Panc1 (cell line): ENCODE results near the gene AFDN. TPM values are rescaled to one million over a fixed set of nuclear protein-coding genes. Genes with fewer than 3 reads are reported as not detected.

ENCODE experiments used
- ATAC-seq: fragments of 200-7000 bp; cut with Tn5 transposase; 2 replicates; pipeline ENCODE4 v1.9.1; 2020; ENCODE audit warnings: mild to moderate bottlenecking, moderate library complexity
- BruUV-seq: library from RNA; stranded (reverse); fragments of 400-500 nt; replicated peaks from 2 replicates; lab custom pipeline; 2021; lab: Mats Ljungman, UMichigan
- CTCF ChIA-PET: fragments of 300-600 bp; sonication (Branson Sonifier 250); formaldehyde crosslinking; loops from one replicate; lab custom pipeline; 2022; ENCODE audit warnings: antibody characterized with exemption; lab: Charles Lee
- POLR2A ChIA-PET: fragments of 300-600 bp; sonication (Branson Sonifier 250); formaldehyde crosslinking; loops from one replicate; lab custom pipeline; 2022; ENCODE audit warnings: antibody characterized with exemption; lab: Charles Lee
- DNase-seq: peaks from one replicate; pipeline ENCODE4 v3.0.0-alpha.2; 2010; ENCODE audit warnings: low read depth, low spot score
- H3K27ac ChIP-seq: 2 replicates; pipeline ENCODE4 v1.5.1; 2011; ENCODE audit warnings: mild to moderate bottlenecking, low read length, inconsistent platforms
- H3K27me3 ChIP-seq: fragments of 200-500 bp; sonication (Bioruptor generic); 2 replicates; pipeline ENCODE4 v1.6.0; 2014; ENCODE audit warnings: low read length, inconsistent platforms; ENCODE audit not compliant: control insufficient read depth, insufficient read depth
- H3K36me3 ChIP-seq: fragments of 200-500 bp; sonication (Bioruptor generic); 2 replicates; pipeline ENCODE4 v1.5.1; 2014; ENCODE audit warnings: inconsistent platforms, mild to moderate bottlenecking, low read length, moderate library complexity; ENCODE audit not compliant: control insufficient read depth, insufficient read depth
- H3K4me1 ChIP-seq: 2 replicates; pipeline ENCODE4 v1.5.1; 2011; ENCODE audit warnings: inconsistent platforms, mild to moderate bottlenecking, low read length, moderate library complexity; ENCODE audit not compliant: control insufficient read depth, insufficient read depth
- H3K4me3 ChIP-seq, 2 experiments: 2 replicates each; pipeline ENCODE4 v1.5.1; 2011 to 2012; ENCODE audit warnings: low read depth in 2 of 2, low read length in 2 of 2, mild to moderate bottlenecking in 2 of 2, inconsistent platforms in 1 of 2, moderate library complexity in 1 of 2
- H3K9me3 ChIP-seq: fragments of 200-500 bp; sonication (Bioruptor generic); 2 replicates; pipeline ENCODE4 v1.5.1; 2014; ENCODE audit warnings: low read depth, mild to moderate bottlenecking, inconsistent platforms, low read length, moderate library complexity; ENCODE audit not compliant: control insufficient read depth, insufficient read depth
- POLR2AphosphoS5 ChIP-seq: IDR thresholded peaks from 2 replicates; pipeline ENCODE4 v1.6.1; 2012; ENCODE audit warnings: mild to moderate bottlenecking, low read depth, low read length, moderate library complexity
- SIN3A ChIP-seq: IDR thresholded peaks from 2 replicates; pipeline ENCODE4 v1.6.1; 2012; ENCODE audit warnings: low read depth, mild to moderate bottlenecking, low read length, moderate library complexity, borderline replicate concordance; ENCODE audit not compliant: insufficient read depth
- TCF7L2 ChIP-seq: IDR thresholded peaks from 2 replicates; pipeline ENCODE4 v1.6.1; 2011; ENCODE audit warnings: mild to moderate bottlenecking, low read depth, low read length, inconsistent platforms
- in situ Hi-C: cut with HindIII; loops from 2 replicates; pipeline ENCODE4 v1.10.0; 2016; ENCODE audit warnings: low sequenced_read_pairs, low pct_unique_long_range_greater_than_20kb
- intact Hi-C: fragments of 100-400 bp; cut with micrococcal nuclease; formaldehyde crosslinking; loops from one replicate; pipeline ENCODE4 v1.10.0; 2022; ENCODE audit not compliant: unreplicated experiment
- total RNA-seq: library from RNA; stranded (reverse); gene quantifications from one replicate; pipeline ENCODE4 v1.2.1, GENCODE V29; 2021; ENCODE audit not compliant: unreplicated experiment
- TF ChIP-seq, protein P1 (sequence below), 2 experiments: IDR thresholded peaks; 2 replicates each; pipeline ENCODE4 v1.6.1; 2011 to 2012; ENCODE audit warnings: low read depth in 2 of 2, control low read depth in 1 of 2, low read length in 1 of 2, mild to moderate bottlenecking in 1 of 2, moderate library complexity in 1 of 2; ENCODE audit not compliant: insufficient read depth in 1 of 2
- TF ChIP-seq, protein P2 (sequence below): fragments of 450-650 bp; IDR thresholded peaks from 2 replicates; pipeline ENCODE4 v1.5.1; 2017; ENCODE audit warnings: mild to moderate bottlenecking

AFDN gene
- total RNA-seq, 1 experiment from 2014 or later, result 143 TPM

DNA sequence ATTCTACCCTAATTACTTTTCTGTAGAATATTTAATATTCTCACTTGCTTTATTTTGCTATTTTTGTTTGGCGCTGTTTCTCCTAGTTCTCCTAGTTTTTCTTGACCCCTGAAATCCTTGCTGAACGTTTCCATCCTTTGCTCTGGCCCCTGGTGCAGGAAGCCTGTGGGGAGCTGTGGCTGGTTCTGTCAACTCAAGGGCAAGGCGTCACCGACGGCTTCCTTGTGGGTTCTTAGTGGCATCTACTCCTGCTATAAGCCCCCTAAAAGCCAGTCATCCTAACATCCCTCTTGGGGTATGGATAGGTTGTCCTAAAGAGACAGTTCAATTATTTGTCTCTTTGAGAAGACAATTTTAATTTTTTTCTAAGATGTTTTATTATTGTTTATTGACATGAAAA lies 133.9 kb downstream of the AFDN start:
- Histone ChIP-seq H3K4me3 (no peak overlapping the region), H3K27me3 (no peaks in the 10 kb centered on the region), H3K36me3 (0 out of 2 replicates have a peak, but pooled peaks cover 6% of the 10 kb centered on the region), H3K9me3 (no peaks in the 10 kb centered on the region), H3K4me1 (no peaks in the 10 kb centered on the region), H3K27ac (no peak overlapping the region)
- TF ChIP-seq, protein P1, sequence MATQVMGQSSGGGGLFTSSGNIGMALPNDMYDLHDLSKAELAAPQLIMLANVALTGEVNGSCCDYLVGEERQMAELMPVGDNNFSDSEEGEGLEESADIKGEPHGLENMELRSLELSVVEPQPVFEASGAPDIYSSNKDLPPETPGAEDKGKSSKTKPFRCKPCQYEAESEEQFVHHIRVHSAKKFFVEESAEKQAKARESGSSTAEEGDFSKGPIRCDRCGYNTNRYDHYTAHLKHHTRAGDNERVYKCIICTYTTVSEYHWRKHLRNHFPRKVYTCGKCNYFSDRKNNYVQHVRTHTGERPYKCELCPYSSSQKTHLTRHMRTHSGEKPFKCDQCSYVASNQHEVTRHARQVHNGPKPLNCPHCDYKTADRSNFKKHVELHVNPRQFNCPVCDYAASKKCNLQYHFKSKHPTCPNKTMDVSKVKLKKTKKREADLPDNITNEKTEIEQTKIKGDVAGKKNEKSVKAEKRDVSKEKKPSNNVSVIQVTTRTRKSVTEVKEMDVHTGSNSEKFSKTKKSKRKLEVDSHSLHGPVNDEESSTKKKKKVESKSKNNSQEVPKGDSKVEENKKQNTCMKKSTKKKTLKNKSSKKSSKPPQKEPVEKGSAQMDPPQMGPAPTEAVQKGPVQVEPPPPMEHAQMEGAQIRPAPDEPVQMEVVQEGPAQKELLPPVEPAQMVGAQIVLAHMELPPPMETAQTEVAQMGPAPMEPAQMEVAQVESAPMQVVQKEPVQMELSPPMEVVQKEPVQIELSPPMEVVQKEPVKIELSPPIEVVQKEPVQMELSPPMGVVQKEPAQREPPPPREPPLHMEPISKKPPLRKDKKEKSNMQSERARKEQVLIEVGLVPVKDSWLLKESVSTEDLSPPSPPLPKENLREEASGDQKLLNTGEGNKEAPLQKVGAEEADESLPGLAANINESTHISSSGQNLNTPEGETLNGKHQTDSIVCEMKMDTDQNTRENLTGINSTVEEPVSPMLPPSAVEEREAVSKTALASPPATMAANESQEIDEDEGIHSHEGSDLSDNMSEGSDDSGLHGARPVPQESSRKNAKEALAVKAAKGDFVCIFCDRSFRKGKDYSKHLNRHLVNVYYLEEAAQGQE (IDR thresholded peaks at IDR 0.05; ENCODE audit: insufficient read depth in 1 of 2, low read depth in 2 of 2, low read length in 1 of 2), result no peak
- TF ChIP-seq, protein P2, sequence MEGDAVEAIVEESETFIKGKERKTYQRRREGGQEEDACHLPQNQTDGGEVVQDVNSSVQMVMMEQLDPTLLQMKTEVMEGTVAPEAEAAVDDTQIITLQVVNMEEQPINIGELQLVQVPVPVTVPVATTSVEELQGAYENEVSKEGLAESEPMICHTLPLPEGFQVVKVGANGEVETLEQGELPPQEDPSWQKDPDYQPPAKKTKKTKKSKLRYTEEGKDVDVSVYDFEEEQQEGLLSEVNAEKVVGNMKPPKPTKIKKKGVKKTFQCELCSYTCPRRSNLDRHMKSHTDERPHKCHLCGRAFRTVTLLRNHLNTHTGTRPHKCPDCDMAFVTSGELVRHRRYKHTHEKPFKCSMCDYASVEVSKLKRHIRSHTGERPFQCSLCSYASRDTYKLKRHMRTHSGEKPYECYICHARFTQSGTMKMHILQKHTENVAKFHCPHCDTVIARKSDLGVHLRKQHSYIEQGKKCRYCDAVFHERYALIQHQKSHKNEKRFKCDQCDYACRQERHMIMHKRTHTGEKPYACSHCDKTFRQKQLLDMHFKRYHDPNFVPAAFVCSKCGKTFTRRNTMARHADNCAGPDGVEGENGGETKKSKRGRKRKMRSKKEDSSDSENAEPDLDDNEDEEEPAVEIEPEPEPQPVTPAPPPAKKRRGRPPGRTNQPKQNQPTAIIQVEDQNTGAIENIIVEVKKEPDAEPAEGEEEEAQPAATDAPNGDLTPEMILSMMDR, result no peak
- BruUV-seq, result no TSS peak
- ChIA-PET CTCF (no interaction called here), POLR2A (no interaction called here)
- ATAC-seq, result no peak
- in situ Hi-C loops, result no loop called here
- intact Hi-C loops, result no loop called here
- DNase-seq, result no peak

DNA sequence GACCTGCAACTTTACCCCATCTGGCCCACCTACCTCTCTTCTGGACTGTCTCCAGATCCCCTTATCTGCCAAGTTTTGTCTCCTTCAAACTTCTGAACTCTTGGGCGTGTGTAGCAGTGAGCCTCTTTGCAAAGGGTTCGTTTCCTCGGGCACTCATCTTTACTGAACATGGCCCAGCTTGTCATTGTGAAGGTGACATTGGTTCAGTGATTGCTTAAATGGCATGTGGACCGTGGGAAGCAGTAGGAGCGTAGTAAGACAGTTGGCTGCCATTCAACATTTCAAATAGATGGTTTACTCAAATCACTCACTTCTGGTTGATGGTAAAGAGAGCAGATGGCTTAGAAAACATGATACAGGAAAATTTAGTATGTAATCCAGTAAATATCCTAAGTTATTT lies 136.0 kb downstream of the AFDN start:
- H3K9me3 ChIP-seq, result no peaks in the 10 kb centered on the region
- H3K27ac ChIP-seq, result no peak overlapping the region
- H3K4me1 ChIP-seq, result no peaks in the 10 kb centered on the region
- 0 out of 2 replicates have a peak, but pooled peaks cover 6% of the 10 kb centered on the region for H3K36me3 ChIP-seq
- no peak for ATAC-seq
- in situ Hi-C loops, result no loop called here
- TF ChIP-seq, protein P2, result no peak
- no peak for TF ChIP-seq POLR2AphosphoS5
- TF ChIP-seq TCF7L2, result no peak
- TF ChIP-seq SIN3A, result no peak
- TF ChIP-seq, protein P1 (IDR thresholded peaks at IDR 0.05; ENCODE audit: insufficient read depth in 1 of 2, low read depth in 2 of 2, low read length in 1 of 2), result no peak
- no TSS peak for BruUV-seq
- intact Hi-C loops, result no loop called here
- POLR2A ChIA-PET, result no interaction called here
- H3K4me3 ChIP-seq, result no peak overlapping the region
- CTCF ChIA-PET, result no interaction called here
- DNase-seq, result no peak
- H3K27me3 ChIP-seq, result no peaks in the 10 kb centered on the region
